GM19240 (cell line): ENCODE results near the gene SYCE1.
"Not testable (repeated sequence)": the region's sequence is repeated elsewhere in the genome, so short reads cannot be mapped to it uniquely, and the experiment has no call there.

ENCODE experiments used
- DNase-seq: peaks from one replicate; pipeline ENCODE4 v3.0.0; 2011; ENCODE audit warnings: low spot score; ENCODE audit not compliant: insufficient read length

SYCE1 gene, protein sequence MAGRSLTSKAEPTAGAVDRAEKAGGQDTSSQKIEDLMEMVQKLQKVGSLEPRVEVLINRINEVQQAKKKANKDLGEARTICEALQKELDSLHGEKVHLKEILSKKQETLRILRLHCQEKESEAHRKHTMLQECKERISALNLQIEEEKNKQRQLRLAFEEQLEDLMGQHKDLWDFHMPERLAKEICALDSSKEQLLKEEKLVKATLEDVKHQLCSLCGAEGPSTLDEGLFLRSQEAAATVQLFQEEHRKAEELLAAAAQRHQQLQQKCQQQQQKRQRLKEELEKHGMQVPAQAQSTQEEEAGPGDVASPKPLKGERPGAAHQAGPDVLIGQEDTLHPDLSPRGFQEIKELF

DNA sequence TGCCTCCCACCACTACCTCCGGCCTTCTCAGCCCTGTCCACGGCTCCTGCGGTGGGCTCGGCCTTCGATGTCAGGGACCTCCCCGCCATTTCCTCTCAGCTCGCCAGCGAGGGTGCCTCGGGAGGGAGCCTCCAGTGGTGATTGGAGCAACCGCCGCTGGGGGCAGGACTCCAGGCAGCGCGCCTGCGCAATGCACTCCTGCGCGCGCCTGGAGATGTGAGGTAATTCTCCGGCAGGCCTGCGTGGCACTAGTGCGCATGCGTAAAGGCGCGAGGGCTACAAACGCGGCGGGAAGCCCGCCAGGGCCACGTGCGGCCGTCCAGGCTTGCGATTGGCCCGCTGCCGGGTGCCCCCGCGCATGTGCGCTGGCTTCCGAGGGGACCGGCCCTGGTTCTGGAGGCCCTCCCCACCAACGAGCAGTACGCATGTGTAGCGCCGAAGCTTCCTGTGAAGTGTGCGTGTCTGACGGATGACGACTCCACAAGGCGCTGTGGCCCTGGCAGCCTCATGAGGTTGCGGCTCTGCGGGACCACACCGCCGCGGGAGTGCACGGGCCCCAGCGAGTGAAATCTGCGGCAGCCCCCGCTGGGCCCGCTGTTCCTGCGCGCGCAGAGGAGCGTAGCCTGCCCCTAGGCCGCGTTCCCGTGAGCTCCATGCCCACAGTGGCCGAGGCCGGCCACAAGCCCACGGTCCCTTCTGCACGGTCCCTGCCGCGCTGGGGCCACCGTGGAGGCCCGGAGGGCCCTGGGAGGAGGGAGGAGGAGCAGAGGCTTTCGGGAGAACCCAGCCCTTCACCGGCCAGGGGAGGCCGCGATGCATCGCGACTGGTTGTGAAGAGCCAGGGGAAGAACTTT, at the start of gene SYCE1:
Gene SYCE1 (minus strand): TSS at position 143 of the 854 bp plus-strand sequence. CDS start 54 bp downstream, at position 89.
- DNase-seq, result no peak

DNA sequence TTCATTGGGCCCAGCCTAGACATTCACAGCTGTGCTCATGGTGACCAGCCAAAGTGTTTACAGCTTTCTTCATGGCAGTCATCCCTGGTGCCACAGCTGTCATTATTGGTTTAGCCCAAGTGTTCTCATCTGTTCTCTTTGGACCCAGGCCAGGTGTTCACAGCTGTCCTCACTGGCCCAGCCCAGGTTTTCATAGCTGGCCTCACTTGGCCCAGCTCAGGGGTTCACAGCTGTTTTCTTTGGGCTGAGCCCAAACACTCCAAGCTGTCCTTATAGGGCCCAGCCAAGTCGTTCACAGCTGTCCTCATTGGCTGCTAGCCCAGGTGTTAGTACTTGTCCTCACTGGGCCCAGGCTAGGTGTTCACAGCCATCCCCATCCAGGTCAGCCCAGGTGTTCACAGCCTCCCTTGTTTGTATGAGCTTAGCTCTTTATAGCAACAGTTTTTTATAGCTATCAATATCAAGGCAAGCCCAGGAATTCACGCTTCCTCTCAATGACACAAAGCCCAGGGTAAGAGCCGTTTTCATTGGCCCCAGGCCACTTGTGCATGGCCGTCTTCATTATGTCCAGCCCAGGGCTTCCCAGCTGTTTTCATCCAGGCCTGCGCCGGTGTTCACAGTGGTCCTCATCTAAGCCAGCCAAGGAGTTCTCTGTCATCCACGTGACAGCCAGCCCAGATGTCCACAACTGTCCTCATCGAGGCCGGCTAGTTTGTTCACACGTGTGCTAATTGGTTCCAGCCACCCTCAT, 49.6 kb upstream of the SYCE1 start:
- DNase-seq, result no peak

DNA sequence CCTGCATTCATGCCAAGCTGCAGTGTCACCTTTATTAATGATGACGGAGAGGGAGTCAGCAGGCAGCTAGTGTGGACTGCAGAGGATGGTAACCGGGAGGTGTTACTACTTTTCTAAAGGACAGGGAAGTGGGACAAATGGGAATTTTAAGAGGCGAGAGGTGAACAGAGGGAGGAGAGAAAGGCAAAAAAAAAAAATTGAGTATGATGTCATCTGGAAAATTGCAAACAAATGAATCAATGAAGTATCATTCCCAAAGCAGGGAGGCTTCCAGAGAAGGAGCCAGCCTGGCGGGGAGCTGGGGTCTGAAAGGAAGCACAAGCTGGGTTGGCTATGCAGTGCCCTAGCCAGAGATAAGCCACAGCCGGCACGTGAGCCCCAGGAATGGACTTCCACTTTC, 48.3 kb upstream of the SYCE1 start:
- no peak for DNase-seq

DNA sequence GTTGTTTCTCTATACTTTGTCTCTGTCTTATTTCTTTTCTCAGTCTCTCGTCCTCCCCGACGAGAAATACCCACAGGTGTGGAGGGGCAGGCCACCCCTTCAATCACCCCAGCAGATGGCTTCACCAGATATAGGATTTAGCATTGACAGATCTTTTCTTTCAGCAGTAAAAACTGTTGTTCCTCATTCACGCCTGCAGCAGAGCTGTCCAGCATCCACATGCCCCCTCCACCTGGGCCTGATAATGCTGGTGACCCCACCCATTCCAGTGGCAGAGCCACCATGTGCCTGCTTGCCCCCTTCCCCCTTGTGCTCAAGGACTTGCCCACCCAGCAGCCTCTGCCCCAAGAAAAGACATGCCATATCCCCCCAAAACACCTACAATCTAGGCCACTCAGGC, 45.7 kb upstream of the SYCE1 start:
- no peak for DNase-seq

DNA sequence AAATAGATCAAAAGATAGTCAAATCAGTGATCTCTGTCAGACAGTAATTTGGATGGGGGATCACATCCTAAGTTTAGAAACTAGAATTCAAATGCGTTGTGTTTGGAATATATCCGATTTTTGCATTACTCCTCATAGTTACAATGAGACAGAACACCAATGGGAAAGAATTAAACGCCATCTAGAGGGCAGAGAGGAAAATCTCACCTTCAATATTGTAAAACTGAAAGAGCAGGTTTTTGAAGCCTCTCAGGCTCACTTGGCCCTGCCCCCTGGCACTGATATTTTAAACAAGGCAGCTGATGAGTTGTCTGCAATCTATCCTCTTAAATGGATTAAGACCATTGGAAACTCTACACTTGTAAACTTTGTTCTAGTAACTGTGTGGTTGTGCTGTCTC, 43.5 kb upstream of the SYCE1 start:
- DNase-seq, result no peak

DNA sequence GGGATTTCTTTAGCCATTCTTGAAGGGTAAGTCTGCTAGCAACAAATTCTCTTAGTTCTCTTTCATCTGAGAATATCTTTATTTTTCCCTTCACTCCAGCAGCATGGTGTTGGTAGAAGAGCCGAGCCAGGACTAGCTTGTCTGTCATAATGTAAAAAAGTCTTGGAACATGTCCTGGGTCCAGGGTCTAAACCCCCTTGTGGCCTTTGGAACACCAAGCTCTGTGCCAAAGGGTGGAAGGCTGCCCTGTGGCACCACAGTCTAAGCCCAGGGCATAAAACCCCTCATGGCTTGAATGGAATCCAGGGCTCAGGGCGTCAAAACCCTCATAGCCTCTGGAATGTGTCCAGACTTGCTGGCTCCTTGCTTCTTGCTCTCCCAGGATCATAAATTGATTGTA, 38.1 kb upstream of the SYCE1 start:
- not testable (repeated sequence) for DNase-seq

DNA sequence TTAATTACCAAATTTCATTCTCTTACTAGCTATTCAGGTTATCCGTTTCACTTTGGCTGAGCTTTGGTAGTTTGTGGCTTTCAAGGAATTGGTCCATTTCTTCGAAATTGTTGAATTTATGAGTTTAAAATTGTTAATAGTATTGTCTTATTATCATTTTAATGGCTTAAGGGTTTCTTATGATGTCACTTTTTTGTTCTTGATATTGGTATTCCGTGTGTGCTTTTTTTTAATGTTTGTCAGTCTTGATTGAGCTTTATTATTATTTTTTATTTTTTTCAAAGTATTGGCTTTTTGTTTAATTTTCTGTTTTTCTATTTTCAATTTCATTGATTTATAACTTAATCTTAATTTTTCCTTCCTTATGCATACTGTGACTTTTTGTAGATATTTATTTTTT, 35.3 kb upstream of the SYCE1 start:
- no peak for DNase-seq

DNA sequence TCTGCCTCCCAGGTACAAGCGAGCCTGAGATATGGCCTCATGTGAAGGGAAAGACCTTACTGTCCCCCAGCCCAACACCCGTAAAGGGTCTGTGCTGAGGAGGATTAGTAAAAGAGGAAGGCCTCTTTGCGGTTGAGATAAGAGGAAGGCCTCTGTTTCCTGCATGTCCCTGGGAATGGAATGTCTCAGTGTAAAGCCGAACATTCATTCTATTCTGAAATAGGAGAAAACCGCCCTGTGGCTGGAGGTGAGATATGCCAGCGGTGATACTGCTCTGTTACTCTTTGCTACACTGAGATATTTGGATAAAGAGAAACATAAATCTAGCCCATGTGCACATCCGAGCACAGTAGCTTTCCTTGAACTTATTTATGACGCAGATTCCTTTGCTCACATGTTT, 34.5 kb upstream of the SYCE1 start:
- not testable (repeated sequence) for DNase-seq

DNA sequence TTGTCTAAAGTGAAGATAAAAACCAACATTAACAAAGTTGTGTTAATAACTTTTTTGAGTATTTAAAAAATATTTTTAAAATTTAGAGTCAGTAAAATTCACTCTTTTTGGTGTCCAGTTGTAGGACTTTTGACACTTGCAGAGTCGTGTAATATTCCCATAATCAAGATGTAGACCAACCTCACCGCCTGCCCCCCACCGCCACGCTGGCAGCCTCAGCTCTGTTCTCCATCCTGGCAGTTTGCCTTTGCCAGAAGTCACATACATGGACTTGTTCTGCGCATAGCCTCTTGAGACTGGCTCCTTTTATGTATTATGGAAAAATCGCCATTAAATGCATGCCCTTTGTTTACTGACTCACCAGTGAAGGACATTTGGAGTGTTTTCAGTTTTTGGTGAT, 27.3 kb upstream of the SYCE1 start:
- DNase-seq, result no peak

DNA sequence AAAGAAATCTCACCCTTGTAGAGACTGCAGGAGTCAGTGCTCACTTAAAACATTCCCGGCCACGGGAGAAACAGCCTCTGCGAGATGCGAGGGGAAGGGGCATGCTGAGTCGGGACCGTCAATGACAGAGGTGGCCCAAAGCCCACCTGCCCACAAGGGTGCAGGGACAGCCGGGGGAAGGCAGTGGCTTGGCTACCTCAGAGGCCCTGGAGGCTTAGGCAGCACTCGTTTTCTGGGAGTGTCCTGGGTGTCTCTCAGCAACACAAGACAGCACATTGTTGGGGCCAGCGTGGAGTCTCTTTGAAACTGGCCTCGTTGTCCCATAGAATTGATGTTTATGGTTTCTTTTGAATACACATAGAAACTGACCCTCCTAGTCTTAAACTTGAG, 25.6 kb upstream of the SYCE1 start:
- DNase-seq, result no peak

DNA sequence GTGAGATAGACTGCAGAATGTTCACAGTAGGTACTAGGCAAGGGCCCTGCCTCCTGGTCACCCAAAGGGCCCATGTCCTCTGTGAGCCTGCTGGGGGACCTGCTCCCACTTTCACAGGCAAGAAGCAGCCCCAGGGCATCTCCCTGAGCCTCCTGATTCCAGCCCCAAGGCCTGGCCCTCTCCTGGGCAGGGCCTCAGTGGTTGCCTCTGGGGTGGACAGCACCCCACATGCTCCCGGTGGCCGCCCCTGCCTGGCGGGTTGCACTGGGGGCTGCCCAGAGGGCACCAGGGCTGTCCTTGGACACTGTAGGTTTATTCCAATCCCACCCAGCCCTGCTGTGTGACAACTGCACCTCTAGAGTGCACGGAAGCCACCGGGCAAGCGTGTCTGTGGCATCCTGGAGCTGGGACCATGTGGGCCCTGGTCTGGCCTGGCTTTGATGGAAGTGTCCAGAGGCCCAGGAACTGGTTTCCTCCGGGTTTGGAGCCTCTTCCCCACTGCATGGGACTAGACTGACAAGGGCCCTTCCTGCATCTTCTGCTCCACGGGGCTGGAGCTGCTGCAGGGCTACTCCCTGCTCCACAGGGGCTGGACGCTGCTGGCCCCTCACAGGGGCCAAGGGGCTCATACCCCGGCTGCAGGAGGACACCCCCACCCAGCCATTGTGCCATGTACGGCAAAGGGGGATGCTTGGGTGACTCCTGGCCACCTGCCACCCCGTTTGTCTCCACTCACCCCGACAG, 25.0 kb upstream of the SYCE1 start:
- no peak for DNase-seq

DNA sequence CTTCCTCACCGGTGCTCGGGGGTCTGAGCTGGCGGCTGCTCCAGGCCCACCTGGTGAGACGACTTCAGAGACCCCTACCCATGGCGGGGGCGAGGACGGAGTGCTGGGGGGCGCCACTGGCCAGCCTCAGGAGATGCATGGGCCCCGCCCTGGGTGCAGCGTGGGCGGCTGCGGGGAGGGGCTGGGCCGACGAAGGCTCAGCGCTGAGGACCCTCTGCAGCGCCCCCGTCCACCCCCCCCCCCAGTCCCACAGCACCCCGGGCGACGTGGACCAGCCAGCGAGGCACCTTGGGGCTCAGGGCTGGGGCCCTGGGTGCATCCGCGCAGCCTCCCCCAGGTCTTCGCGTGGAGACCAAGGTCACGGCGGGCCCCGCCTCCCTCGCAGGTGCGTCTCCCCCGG, 11.7 kb upstream of the SYCE1 start:
- DNase-seq, result not testable (repeated sequence)

DNA sequence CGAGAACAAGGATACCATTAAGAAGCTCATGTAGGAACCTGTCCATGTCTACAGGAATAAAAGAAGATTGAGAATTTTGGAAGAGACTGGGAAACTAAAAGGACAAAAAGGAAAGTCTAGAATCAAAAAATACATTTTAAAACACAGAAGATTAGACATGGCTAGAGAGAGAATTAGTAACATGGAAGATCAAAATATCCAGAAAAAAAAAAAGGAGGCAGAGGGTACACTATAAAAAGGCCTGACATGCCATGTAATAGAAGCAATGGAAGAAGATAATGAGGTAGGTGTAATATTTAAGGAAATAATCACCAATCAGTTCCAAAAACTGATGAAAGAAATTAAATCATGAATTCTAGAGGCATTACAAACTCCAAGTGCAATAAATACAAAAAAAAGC, 8.1 kb upstream of the SYCE1 start:
- DNase-seq, result not testable (repeated sequence)

DNA sequence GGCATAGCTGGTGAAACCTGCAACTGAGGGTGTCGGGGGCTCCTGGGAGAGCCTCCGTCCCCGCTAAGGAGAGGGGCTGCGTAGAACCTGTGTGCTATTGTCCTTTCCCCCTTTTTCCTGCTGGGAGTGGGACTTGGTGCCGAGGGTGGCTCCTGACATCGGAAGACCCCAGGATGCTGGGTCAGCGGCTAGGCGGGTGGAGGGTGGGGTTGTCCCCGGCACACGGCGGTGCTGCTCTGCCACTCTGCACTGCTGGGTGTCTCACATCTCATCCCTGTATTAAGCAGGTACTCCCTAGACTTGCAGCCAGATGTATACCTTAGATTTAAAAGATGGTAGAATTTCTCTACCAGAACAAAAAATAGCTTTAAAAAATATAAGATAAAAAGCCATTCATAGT, 6.7 kb upstream of the SYCE1 start:
- DNase-seq, result not testable (repeated sequence)

DNA sequence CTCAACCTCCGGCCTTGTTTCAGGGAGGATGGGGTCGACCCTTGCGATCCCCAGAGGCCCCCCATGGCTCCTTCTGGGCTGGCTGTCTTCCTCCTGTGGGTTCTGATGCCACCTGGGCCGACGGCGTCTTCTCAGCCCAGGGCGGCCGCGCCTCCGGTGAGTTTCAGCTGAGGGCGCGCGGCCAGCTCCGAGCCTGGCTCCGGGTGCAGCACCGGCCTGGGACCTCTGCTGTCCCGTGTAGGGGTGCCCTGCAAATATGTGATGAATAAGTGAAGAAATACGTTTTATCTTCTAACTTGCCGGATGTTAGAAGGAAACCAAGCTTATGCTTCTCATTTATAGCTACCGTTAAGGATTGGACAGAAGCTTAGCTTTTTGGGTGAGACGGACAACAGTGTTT, 4.4 kb upstream of the SYCE1 start:
- not testable (repeated sequence) for DNase-seq

DNA sequence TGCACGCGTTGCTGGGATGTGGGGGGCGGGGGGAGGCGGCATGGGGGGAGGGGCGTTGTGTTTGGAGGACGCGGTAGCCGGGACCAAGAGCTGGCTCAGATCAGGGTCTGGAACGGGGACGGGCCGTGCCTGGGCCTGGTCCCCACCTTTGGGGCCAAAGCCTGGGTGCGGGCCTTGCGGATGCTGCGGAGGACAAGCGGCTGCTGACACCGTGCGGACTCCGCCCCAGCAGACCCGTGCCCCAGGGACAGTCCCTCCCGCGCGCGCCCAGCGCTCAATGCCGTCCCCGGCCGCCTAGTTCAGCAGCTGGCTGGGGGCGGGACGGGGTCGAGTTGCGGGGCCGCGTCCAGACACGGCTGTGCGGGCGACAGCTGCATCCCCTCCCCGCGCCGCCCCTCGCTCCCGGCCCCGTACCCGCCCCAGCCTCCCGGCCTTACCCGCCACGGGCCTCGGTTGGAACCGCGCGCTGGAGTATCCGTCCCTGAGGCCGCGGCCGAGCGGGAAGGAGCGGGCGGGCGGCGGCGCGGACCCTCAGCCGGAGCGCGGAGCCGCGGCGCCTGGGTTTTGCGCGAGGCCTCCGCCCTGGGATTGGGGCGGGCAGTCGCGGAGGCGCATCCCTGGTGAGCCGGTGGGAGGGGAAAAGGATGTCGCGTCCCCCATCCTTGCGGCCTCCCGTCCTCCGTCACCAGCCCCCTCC, 3.6 kb upstream of the SYCE1 start:
- not testable (repeated sequence) for DNase-seq

DNA sequence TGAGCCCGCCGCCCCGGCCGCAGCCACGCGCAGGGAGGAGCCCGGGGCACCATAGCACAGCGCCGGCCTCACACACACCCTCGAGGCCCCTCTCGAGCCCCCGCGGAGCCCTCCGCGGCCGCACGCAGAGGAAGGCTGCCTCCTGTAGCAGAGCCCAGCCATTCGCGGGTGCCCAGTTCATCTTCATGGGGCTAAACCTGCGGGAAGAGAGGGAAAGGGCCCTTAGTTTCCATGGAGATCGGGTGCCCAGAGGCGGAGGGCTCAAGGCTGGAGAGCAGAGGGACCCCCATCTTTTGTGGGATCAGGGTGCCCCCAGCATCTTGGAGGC, 2.9 kb upstream of the SYCE1 start:
- DNase-seq, result no peak

DNA sequence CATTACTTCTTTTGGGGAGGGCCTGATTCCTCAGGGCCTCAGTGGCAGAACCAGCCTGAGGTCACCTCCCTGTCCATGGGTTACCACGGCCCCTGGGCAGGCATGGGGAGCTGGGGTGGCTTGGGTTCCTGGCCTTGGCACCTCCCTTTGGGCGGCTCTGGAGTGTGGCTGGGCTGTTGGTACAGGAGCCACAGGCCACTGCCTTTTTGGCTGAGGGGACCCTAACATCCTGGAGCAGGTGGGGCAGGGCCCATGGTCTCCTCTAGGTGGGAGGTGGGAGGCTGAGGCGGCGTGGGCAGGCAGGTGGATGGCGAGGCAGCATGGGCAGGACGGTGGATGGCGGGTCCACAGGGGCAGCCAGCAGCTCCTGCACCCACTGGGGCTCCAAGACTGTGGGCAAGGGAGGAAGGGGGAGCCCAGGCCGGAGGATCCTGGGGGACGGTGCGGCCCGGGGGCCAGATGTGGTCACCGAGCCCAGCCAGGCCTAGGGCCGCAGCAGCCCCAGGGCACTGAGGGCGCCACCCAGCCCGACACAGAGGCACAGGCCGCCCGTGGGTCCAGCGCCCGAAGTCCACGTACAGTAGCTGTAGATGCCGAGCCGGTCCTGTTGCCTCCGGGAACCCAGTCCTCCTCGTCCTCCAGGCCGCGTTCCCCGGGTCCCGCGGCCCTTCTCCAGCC, 2.4 kb upstream of the SYCE1 start:
- no peak for DNase-seq

DNA sequence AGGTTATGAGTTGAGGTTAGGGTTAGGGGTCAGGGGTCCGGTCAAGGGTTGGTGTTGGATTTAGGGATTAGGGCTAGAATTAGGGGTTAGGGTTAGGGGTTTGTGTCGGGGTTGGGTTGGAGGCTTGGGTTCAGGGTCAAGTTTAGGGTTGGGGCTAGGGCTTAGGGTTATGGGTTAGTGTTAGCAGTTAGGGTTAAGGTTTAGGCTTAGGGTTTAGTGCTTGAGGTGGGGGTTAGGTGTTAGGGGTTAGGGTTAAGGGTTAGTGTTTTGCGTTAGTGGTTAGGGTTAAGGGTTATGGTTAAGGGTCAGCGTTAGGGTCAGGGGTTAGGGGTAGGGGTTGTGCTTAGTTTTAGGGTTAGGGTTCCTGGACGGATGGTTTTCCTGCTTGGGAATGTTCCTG, 1.7 kb upstream of the SYCE1 start:
- DNase-seq, result no peak

DNA sequence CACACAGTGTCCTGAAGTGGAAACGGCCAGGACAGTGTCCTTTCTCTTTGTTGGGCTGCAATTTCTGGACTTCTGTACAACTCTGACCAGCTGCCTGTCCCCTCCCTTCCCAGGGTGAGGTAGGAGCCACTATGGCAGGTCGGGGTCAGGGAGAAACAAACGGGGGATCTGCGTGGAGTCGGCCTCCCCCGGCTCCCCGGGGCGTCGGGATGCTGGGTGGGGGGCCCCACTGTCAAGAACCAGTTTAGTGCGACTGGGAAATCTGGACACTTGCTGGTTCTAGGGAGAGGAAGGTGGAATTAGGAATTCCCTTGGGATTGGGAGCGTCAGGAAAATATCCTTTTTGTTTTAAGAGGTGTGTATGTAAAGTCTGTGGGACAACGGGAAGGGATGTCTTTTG, 567 bp downstream of the SYCE1 start:
- DNase-seq, result no peak
